Mononuclear cell (primary cell): ENCODE results near the gene CSNK1G3. TPM values are rescaled to one million over a fixed set of nuclear protein-coding genes. Genes with fewer than 3 reads are reported as not detected.

Source experiments
- H3K27me3 ChIP-seq: 2 replicates; pipeline ENCODE4 v1.6.0; 2011; ENCODE audit warnings: low read length, control low read depth; ENCODE audit not compliant: insufficient read depth
- H3K4me1 ChIP-seq: 2 replicates; pipeline ENCODE4 v1.5.1; 2011; ENCODE audit warnings: mild to moderate bottlenecking, low read length, control low read depth; ENCODE audit not compliant: insufficient read depth
- H3K4me3 ChIP-seq: 2 replicates; pipeline ENCODE4 v1.5.1; 2011; ENCODE audit warnings: mild to moderate bottlenecking, low read length, moderate library complexity
- H3K9me3 ChIP-seq: 2 replicates; pipeline ENCODE4 v1.5.1; 2011; ENCODE audit warnings: low read depth, mild to moderate bottlenecking, control low read depth, low read length
- total RNA-seq: library from RNA; depleted of rRNA; stranded (reverse); fragments of >200 nt; gene quantifications from one replicate; pipeline ENCODE4 v1.2.3, GENCODE V29; 2012

The CSNK1G3 gene
- total RNA-seq, 1 donor: 198 TPM

DNA sequence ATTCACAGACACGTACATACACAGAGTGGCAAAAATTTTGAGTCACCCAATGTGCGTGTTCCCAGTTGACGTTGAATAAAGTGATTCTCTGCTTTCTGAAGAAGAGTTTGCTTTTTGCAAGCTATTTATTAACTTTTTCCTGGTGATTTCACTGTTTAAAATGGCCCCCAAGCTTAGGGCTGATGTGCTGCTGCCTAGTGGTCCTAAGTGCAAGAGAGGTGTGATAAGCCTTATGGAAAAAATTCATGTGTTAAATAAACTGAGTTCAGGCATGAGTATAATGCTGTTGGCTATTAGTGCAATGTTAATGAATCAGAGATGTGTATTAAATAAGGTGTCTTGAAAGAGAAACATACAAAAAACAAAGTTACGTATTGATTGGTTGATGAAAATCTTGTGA lies 16.9 kb downstream of the CSNK1G3 start:
- no peak overlapping the region for H3K4me3 ChIP-seq
- peaks cover 8% of the 10 kb centered on the region for H3K4me1 ChIP-seq
- no peaks in the 10 kb centered on the region for H3K9me3 ChIP-seq
- H3K27me3 ChIP-seq: no peaks in the 10 kb centered on the region

DNA sequence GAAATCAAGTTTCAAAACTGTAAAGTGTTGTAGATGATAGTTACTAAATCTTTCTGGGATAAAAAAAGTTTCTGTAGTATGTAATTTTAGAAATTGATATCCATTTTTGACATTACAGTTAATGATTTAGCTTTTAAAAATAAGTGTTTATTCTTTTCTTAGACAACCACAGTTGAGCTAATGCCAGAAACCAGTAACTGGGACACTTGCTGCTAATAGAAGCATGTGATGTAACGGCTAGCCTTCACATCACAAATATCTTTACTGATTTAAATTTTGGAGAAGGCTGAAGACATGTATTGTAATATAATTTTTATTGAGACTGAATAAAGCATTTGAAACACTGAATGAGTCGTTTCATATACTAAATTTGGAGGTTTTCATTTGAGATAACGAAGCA lies 18.8 kb downstream of the CSNK1G3 start:
- Histone ChIP-seq H3K4me3 (no peak overlapping the region), H3K9me3 (no peaks in the 10 kb centered on the region), H3K27me3 (no peaks in the 10 kb centered on the region), H3K4me1 (no peaks in the 10 kb centered on the region)

DNA sequence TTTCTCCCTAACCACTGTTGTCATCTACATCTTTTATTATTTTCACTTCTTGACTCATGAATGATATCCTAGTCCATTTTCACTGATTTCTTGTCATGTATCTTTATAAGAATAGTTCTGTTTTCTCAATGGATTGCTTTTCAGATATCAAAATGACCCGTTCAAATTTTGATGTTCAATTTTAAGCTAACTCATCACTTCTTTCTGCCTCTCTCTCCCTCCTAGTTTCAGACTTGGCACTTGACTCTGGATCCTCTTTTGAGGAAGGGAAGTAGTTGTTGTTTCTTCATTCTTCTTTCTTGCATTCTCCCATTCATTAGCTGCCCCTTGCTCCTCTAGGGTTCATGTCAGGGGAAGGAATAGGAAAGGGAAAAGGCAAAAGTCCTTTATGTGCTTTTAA lies 23.7 kb downstream of the CSNK1G3 start:
- no peaks in the 10 kb centered on the region for H3K9me3 ChIP-seq
- H3K27me3 ChIP-seq: no peaks in the 10 kb centered on the region

DNA sequence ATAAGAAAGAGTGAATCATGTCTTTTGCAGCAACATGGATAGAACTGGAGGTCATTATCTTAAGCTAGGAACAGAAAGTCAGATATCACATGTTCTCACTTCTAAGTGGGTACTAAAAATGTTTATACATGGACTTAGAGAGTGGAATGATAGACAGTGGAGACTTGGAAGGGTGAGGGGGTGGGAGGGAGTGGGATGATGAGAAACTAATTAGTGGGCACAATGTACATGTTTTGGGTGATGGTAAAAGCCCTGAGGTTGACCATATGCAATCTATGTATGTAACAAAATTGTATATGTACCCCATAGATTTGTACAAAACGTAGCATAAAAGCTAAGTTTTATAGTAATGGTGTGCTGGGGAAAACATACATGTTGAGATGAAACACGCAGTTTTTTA lies 25.3 kb downstream of the CSNK1G3 start:
- Histone ChIP-seq H3K4me1 (peaks cover 4% of the 10 kb centered on the region), H3K4me3 (no peak overlapping the region), H3K27me3 (no peaks in the 10 kb centered on the region), H3K9me3 (no peaks in the 10 kb centered on the region)

More for the DNA sequence above, 23.7 kb downstream of the CSNK1G3 start:
- Histone ChIP-seq H3K4me1 (peaks cover 4% of the 10 kb centered on the region), H3K4me3 (no peak overlapping the region)

DNA sequence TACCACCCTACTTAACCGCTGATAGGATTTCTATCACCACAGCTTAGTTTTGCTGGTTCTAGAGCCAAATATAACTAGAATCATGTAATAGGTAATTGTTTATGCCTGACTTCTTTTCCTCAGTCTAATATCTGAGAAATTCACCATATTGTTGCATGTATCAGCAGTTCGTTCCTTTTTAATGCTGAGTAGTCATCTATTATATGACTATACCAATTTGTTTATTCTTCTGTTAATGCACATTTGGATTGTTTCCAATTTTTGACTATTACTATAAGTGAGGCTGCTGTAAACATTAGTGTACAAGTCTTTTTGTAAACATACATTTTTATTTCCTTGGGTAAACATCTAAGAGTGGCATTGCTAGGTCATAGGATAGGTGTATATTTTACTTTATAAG lies 25.9 kb downstream of the CSNK1G3 start:
- Histone ChIP-seq H3K4me3 (no peak overlapping the region), H3K27me3 (no peaks in the 10 kb centered on the region), H3K4me1 (peaks cover 4% of the 10 kb centered on the region), H3K9me3 (no peaks in the 10 kb centered on the region)

DNA sequence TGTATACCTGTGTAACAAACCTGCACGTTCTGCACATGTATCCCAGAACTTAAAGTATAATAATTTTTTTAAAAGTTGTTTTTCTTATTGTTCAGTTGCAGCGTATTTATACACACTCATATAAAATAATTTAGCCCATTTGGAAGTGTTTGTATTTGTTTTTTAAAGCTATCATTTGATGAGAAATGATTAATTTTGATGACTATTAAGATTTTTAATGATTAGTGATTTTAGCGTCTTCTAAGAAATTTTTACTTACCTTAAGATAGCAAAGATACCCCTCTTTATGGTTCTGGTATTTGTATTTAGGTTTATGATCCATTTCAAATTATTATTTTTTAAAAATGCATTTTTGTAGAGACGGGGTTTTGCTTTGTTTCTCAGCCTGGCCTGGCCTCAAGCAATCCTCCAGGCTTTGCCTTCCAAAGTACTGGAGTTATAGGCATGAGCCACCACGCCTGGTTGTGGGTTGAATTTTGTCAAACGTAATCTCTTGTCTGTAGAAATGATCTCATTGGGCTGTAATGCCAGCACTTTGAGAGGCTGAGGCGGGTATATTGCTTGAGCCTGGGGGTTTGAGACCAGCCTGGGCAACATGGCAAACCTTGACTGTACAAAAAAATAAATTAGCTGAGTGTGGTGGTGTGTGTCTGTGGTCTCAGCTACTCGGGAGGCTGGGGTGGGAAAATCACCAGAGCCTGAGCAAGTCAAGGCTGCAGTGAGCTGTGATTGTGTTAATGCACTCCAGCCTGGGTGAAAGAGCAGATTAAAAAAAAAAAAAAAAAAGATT lies 26.9 kb downstream of the CSNK1G3 start:
- H3K4me1 ChIP-seq: peaks cover 4% of the 10 kb centered on the region
- H3K4me3 ChIP-seq: no peak overlapping the region
- no peaks in the 10 kb centered on the region for H3K9me3 ChIP-seq
- H3K27me3 ChIP-seq: no peaks in the 10 kb centered on the region

DNA sequence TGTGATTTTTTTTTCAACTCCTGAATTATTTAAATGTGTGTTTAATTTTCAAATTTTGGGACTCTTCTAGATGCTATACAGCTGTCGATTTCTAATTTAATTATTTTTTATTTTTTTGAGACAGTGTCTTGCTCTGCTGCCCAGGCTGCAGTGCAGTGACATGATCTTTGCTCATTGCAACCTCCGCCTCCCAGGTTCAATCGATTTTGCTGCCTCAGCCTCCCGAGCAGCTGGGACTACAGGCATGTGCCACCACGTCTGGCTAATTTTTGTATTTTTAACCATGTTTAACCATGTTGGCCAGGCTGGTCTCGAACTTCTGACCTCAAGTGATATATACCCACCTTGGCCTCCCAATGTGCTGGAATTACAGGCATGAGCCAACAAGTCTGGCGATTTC lies 28.6 kb downstream of the CSNK1G3 start:
- no peaks in the 10 kb centered on the region for H3K27me3 ChIP-seq
- H3K4me1 ChIP-seq: peaks cover 4% of the 10 kb centered on the region
- no peak overlapping the region for H3K4me3 ChIP-seq
- H3K9me3 ChIP-seq: no peaks in the 10 kb centered on the region

DNA sequence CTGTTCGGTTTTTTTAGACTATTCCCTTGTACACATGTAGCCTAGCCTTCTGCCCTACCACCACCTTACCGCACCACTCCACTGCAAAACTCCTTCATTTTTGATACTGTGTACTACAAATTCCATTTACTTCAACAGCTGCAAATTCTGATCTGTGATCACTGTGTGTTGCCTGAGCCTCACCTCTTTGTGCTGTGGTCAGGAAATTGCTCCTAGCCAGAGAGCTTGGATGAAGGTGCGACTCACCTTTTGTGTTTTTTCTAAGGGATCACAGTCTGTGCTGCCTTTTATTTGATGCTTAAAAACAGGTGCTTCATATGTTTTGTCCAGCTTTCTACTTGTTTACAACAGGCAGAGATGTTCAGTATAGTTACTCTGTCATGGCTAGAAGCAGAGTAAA lies 31.5 kb downstream of the CSNK1G3 start:
- H3K4me1 ChIP-seq: peaks cover 4% of the 10 kb centered on the region
- H3K4me3 ChIP-seq: no peak overlapping the region
- no peaks in the 10 kb centered on the region for H3K9me3 ChIP-seq
- no peaks in the 10 kb centered on the region for H3K27me3 ChIP-seq

DNA sequence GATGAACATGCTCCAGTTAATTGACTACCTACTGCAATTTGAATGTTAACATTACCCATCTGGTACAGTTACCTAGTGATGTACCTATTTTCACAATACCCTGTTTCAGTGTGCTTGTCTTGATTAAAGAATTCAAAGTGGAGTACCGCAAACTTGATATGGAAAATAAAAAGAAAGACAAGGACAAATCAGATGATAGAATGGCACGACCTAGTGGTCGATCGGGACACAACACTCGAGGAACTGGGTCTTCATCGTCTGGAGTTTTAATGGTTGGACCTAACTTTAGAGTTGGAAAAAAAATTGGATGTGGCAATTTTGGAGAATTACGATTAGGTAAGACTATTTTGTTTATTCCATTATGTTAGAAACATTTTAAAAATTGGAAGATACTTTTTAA lies 33.5 kb downstream of the CSNK1G3 start:
- Histone ChIP-seq H3K9me3 (no peaks in the 10 kb centered on the region), H3K4me3 (no peak overlapping the region), H3K4me1 (peaks cover 9% of the 10 kb centered on the region), H3K27me3 (no peaks in the 10 kb centered on the region)

DNA sequence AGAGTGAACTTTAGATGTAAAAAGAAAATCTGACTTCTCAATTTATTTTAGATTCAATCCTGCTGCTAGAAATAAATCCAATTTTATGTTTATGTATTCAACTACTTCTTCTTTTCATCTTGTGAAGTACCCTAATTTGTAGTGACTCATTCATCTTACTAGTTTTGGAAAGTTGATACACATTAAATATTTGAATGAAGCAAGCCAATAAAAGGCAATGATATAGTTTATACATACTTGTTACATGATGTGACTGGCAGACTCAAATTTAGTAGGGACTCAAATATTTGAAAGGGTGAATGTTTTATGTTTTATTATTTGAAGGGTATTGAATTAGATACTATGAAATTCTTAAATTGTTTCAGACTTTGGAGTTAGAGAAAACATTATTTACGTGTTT lies 34.7 kb downstream of the CSNK1G3 start:
- Histone ChIP-seq H3K4me3 (no peak overlapping the region), H3K9me3 (no peaks in the 10 kb centered on the region), H3K27me3 (no peaks in the 10 kb centered on the region), H3K4me1 (peaks cover 9% of the 10 kb centered on the region)

DNA sequence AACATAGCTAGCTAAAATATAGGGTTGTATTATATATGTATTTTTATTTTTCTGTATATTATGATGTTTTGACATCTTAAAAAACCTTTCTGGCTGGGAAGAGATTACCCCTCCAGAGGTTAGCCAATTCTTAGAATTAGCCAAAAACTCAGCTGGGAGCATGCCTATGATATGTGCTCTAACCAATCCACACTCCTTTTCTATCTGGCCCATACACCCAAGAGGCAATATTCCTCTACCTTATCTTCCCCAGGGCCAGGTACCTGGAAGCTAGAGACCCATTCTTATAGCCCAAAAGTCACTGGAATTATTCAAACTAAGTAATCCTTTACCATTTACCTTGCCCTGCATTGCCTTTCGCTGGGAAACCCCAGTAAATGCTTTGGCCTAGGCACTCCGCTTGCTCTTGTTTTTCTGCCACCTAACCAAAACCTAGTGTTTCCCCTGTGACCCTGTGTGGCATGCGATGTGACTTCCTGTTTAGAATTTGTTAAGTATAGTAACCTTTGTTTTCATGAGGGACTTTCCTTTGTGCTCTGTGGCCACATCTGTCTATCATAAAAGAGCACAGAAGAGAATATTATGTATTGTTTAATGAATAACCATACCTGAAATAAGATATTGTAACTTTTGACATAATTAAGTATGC lies 37.4 kb downstream of the CSNK1G3 start:
- Histone ChIP-seq H3K4me1 (peaks cover 9% of the 10 kb centered on the region), H3K9me3 (no peaks in the 10 kb centered on the region), H3K4me3 (no peak overlapping the region), H3K27me3 (no peaks in the 10 kb centered on the region)

DNA sequence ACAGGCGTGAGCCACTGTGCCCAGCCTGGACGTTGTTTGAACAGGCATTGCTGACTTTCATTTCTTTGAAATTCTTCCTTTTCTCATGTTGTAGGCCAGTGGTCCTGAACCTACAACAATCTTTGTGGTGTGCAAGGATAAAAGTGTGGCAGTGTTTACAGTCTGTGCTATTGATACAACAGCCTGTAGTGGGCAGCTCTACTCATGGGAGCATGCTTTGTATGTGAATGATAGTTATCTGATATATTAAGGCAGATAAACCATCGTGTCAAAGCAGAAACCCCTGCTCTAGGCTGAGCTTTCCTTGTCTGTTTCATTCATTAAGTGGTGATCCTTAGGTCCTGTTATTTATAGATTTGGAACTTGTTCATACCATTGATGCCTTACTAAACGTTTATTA lies 42.6 kb downstream of the CSNK1G3 start:
- no peak overlapping the region for H3K4me3 ChIP-seq
- no peaks in the 10 kb centered on the region for H3K27me3 ChIP-seq
- H3K9me3 ChIP-seq: no peaks in the 10 kb centered on the region
- peaks cover 4% of the 10 kb centered on the region for H3K4me1 ChIP-seq

DNA sequence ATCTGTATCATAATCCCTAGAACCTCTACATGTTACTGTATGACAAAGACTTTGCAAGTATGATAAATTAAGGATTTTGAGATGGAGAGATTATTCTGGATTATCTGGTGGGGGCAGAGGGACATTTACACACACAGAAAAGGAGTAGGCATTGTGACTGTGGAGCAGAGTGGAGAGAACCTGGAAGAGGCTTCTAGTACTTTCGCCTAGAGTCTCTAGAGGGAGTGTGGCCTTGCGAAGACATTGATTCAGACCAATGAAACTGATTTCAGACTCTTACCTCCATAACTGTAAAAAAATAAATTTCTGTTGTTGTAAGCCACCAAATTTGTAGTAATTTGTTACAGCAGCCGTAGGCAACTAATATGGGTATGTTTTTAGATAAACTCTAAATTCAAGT lies 45.9 kb downstream of the CSNK1G3 start:
- Histone ChIP-seq H3K9me3 (no peaks in the 10 kb centered on the region), H3K27me3 (no peaks in the 10 kb centered on the region), H3K4me1 (no peaks in the 10 kb centered on the region), H3K4me3 (no peak overlapping the region)

DNA sequence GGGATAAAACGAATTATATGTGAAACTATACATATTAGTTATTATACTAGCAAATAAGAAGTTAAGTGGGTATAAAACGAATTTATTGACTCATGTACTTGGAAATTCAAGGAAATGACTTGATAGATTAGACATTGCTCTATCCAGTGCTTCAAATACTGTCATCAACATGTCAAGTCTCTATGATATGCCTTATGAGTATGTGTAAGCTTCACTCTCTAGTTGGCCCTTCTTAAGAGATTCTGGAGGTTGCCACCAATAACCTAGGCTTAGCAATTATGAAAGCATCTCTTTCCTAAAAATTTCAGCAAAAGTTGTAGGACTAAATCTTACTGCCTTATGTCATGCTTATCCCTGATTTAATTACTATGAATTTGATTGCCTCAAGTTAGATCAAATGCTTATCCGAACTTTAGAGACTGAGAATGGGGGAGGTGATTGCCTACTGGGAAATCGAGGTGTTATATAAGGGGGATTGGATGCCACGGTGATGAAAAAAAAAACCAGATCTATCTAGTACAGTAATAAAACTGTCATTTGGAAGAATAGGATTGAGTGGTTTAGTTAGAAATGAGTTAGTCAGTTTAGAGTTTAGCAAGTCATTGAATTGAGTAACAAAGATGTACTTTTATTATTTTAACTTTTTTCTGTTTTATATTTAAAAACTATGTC lies 46.9 kb downstream of the CSNK1G3 start:
- Histone ChIP-seq H3K9me3 (no peaks in the 10 kb centered on the region), H3K4me1 (no peaks in the 10 kb centered on the region), H3K27me3 (no peaks in the 10 kb centered on the region), H3K4me3 (no peak overlapping the region)

DNA sequence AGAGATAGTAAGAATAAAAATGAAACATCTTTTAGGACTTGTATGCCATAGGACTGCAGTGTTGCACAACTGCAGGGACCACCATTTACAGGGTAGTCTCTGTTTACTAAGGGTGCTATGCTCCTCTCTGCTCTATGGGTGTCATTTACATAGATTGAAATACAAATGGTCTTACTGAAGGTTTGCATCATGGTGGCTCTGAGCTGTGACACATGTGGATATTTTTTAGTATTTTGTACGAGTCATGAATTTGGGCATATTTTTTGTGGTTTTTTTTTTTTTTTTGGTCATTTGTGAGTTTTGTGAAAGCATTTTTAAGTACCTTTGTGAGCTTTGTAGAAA lies 47.4 kb downstream of the CSNK1G3 start:
- no peaks in the 10 kb centered on the region for H3K9me3 ChIP-seq
- no peaks in the 10 kb centered on the region for H3K4me1 ChIP-seq
- H3K27me3 ChIP-seq: no peaks in the 10 kb centered on the region
- H3K4me3 ChIP-seq: no peak overlapping the region
